HG03045 (cell line): ENCODE data around the gene ZNF586.
"Not testable (repeated sequence)": the region's sequence is repeated elsewhere in the genome, so short reads cannot be mapped to it uniquely, and the experiment has no call there.

ENCODE experiments used
- ATAC-seq: cut with Tn5 transposase; IDR thresholded peaks from one replicate; pipeline ENCODE4 v1.9.1; 2021; ENCODE audit warnings: mild to moderate bottlenecking, moderate library complexity; ENCODE audit not compliant: unreplicated experiment

ZNF586 gene

DNA sequence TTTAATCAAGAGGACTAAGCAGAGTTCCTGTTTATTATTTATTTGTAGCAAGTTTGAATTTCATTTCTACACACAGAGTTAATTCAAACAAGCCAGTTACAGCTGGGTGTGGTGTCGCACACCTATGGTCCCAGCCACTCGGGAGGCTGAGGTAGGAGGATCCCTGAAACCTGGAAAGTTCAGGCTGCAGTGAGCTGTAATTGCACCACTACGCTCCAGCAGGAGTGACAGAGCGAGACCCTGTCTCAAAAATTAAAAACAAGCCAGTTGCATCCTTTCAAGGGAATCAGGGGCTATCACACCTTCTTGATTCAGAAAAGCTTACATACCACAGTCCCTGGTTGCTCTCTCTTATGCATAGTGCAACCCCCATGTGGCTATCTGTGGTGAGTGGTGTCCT is 19.8 kb downstream of the ZNF586 start:
- ATAC-seq = no peak

DNA sequence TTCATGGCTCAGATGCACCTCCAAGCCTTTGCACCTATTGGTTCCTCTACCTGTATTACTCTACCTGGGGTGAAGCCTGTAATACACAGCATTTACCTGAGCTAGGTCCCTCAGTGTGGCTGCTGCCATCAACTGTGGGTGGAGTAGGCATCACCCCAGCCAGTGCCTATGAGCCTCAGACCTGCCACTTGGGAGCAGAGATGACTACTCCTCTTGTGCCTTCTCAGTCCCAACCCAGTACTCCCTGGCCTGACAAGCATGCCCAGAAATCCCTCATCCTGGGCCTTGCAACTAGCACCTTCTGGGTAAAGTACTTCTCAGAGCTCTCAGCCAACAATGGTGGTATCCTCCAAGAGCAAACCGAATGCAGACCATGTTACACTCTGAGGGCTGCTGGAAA is 27.1 kb downstream of the ZNF586 start:
- ATAC-seq = not testable (repeated sequence)

DNA sequence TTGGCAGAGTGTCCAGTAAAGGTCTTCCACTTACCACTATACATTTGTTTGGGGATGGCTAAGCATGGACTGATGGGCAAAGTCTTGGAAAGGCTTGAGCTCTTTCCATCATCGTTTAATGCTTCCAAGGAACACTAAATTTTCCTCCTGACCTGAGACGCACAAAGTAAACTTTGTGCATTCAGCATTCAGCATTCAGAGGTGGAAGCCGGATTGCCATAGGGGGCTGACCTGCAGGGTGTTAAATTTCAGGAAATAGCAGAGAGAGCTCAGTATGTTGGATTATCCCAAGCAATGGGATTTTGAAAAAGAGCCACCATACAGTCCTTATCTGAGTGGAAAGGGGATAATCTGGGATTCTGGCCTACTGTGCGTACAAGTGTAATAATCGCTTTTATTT is 31.2 kb downstream of the ZNF586 start:
- ATAC-seq = no peak

DNA sequence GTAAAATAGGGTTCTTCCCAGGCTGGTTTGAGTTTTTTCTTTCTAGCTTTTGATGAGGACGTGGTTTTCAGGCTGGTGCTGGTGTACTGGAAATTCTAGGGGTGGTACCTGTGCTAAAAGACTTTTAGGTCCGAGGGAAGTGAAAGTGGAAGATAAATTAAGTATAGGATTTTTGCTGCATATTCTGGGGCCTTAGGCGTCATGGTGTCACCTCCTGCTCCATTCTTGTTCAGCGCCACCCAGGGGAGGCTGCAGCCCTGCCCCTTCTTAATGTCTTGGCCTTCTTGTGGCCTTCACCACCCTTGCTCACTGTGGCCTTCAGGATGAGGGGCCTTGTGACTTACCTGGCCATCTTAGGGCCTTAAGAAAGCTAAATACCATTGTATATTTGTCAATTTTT is 32.8 kb downstream of the ZNF586 start:
- no peak for ATAC-seq

DNA sequence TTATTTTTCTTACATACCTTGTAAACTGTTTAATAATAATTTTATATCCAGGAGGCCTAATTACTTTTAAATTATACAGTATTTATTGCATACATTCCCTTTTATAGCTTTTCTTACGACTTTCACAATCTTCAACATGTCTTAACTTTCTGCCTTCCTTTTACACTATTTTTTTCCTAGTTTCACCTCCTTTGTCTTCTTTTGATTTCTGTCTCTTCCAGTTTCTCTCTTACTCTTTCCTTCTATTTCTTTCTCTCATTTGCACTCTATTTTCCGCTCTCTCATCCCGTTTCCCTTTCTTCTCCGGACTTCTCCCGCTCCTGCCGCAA is 33.8 kb downstream of the ZNF586 start:
- ATAC-seq = no peak

DNA sequence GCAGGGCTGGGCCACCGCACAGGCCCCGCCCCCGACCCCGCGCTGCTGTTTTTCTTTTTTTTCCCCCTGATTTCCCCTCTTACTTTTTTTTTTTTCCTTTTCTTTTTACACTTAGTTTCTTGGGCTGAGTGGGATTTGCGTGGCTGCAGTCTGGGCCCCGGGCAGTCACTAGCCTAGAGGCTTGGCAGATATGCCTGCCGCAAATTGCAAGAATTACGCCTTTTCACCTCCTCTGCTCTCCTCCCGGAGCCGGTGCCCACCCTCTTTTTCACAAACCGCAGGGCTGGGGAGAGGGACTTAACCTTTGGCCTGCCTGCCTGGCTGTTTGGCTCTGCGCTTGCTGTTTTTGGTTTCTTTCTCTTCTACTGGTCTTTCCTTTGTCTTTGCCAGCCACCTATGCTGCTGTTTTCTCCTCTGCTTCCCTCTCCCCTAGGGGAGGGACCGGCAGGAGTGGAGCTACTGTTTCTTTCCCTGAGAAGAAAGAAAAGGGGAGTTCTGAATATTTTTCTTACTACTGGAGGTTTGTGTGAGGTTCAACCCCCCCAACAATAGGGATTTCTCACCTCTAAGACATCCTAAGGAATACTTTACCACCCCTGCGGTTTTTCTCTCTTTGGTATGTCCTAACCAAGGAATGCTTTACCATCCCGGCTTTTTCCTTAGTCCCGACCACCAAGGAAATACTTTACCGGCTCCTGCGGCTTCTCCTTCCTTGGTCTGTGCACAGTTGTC is 34.3 kb downstream of the ZNF586 start:
- no peak for ATAC-seq

DNA sequence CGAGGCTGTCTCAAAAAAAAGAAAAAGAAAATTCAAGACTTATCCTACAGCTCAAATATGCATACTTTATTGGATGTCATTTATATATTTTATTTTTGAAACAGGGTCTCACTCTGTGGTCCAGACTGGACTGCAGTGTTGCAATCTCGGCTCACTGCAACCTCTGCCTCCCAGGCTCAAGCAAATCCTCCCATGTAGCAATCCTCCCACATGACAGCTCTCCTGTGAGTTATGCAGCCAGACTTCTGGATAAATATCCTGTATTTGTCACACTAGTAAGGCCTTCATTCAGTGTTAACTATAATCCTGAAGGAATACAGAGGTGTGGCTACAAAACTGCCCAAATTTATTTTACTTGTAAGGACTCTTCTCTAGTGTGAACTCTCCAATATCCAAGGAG is 38.1 kb downstream of the ZNF586 start:
- no peak for ATAC-seq

DNA sequence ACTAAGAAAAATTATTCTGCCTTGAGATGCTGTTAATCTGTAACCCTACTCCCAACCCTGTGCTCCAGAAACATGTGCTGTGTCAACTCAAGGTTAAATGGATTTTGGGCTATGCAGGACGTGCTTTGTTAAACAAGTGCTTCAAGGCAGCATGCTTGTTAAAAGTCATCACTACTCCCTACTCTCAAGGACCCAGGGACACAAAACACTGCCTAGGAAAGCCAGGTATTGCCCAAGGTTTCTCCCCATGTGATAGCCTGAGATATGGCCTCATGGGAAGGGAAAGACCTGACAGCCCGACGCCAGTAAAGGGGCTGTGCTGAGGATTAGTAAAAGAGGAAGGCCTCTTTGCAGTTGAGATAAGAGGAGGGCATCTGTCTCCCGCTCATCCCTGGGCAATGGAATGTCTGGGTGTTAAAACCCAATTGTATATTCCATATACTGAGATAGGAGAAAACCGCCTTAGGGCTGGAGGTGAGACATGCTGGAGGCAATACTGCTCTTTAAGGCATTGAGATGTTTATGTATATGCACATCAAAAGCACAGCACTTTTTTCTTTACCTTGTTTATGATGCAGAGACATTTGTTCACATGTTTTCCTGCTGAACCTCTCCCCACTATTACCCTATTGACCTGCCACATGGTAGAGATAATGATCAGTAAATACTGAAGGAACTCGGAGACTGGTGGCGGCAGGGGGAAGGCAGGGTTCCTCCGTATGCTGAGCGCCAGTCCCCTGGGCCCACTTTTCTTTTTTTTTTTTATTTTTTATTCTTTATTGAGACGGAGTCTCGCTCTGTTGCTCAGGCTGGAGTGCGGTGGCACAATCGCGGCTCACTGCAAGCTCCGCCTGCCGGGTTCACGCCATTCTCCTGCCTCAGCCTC is 41.2 kb downstream of the ZNF586 start:
- not testable (repeated sequence) for ATAC-seq

DNA sequence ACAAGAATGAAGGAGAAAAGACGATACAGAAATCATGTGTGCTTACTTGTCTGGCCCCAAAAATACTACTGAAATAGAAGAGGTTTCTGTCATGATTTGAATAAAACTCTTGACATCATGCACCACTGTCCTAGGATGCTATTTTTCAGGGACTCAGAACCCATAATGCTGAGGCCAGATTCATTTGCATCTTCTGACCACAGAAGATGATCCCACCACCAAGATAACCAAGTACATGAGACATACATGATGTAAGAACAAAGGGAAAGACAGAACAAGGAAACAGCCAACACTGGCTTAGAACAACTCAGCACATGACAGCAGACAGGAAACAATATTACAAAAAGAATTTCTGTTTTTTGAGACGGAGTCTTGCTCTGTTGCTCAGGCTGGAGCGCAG is 42.8 kb downstream of the ZNF586 start:
- ATAC-seq = peak; percentile 49

DNA sequence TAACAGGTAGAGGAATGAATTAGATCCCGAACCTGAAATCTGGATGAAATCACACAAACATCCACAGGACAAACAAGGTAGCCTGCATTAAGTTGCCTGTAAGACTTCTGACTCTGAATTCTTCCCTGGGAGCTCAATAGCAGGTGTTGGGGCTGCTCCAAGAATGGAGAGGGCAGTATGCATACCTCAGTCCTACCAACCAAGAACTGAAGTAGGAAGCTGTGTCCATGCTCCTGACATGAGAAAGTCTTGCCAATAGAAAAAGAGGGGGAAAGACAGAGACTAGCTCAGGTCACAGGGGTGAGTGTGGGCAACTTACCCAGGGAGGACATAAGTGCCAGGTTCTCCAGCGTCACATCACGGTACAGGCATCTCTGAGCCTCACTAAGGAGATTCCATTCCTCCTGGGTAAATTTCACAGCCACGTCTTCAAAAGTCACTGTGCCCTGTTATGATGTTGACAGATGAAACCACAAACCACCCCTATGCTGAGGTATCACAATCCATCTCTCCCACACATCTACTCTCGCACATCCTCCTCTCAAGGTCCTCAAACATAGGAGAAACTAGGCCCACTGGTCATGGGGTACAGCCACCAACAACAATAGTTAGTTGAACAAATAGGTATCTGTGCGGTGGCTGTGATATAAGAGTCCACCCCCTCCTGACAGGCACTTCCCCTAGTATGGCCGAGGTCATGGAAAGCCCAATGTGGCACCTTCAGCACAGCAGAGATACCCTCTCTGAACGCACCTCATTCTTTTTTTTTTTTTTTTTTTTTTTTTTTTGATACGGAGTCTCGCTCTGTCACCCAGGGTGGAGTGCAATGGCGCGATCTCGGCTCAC is 43.7 kb downstream of the ZNF586 start:
- ATAC-seq = not testable (repeated sequence)

DNA sequence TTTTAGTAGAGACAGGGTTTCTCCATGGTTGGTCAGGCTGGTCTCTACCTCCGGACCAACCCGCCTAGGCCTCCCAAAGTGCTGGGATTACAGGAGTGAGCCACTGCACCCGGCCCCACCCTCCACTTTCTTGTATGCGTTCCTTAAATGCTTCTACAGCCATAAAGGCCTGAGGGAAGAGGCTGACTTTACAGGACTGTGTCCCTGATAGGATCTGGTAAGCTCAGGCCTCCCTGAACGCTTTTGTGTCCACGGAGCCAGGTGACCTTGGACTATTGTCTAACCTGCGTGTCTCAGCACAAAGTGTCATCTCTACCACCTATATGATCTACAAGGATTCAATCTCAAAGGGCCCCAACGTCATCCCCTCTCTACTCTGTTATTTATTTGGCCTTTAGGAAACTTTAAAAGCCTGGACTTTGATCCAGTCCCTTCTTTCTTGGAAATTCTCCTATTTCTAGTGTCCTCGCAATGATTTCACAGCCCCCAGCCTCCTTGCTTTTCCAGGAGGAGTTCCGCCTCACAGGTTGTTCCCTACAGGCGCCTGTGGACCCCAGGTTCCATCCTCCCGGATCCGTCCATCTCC is 44.5 kb downstream of the ZNF586 start:
- no peak for ATAC-seq

DNA sequence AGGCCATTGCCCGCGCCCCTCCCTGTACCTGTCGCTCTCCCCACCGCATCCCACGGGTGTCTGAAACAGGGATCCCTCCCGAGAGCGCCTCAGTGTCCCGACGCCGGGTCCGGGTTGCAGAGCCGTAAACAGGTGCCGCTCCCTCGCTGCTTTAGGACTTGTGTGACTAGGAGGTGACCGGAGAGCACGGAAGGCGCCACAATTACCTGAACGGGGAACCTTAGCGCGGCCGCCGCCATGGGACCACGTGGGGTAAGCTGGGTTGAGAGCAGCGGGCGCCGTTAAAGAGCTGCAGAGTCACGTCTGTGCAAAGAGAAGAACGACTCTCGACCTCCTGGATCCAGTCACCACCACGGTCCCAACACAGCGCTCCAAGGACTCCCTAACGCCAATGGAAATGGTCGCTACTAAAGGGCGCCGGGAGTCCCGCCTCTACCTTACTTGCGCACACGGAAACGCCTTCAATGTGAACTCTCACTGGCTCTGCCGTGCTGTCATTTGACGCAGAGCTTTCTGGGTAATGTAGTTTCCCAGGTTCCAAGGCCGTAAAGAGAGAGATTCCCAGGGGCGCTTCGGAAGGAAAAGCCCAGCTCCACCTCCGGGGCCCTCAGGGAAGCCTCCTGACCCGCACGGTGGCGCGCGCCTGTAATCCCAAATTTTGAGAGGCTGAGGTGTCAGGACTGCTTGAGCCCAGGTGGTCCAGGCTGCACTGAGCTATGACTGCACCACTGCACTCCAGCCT is 45.2 kb downstream of the ZNF586 start, which contains the start of gene ZNF552:
Gene ZNF552, minus strand, starts transcription at position 409 of the 742 bp plus-strand sequence. Its CDS starts 170 bp downstream, at position 239.
- peak; percentile 62 for ATAC-seq

DNA sequence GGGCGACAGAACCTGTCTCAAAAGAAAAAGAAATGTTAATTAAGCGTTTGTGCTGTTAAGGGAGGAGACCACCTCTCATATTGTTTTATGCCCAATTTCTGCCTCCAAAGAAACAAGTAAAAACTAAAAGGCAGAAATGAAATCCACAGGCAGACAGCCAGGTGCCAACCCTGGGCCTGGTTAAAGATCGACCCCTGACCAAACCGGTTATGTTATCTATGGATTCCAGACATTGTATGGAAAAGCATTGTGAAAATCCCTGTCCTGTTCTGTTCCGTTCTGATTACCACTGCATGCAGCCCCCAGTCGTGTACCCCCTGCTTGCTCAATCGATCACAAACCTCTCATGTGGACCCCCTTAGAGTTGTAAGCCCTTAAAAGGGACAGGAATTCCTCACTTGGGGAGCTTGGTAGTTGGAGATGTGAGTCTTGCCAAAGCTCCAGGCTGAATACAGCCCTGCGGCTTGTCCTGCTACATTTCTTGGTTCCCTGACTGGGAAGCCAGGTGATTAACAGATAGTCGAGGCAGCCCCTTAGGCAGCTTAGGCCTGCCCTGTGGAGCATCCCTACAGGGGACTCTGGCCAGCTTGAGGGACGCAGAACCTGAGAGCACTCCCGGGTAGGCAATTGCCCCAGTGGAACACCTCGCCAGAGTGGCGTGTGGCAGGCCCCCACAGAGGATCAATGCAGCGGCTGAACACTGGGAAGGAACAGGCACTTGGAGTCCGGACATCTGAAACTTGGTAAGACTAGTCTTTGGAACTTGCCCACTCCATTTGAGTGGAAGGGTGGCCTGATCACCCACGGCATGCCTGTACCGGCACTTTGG is 46.0 kb downstream of the ZNF586 start:
- ATAC-seq = no peak

DNA sequence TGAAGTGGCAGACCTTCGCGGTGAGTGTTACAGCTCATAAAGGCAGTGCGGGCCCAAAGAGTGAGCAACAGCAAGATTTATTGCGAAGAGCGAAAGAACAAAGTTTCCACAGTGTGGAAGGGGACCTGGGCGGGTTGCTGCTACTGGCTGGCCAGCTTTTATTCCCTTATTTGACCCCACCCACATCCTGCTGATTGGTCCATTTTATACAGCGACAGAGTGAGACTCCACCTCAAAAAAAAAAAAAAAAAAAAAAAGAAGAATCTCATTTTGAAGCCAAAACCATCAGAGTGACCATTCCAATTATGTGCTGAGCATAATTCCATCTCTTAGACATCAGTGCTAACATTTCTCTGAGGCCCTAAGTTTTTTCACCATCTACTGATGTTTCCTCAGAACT is 47.2 kb downstream of the ZNF586 start:
- ATAC-seq = no peak

DNA sequence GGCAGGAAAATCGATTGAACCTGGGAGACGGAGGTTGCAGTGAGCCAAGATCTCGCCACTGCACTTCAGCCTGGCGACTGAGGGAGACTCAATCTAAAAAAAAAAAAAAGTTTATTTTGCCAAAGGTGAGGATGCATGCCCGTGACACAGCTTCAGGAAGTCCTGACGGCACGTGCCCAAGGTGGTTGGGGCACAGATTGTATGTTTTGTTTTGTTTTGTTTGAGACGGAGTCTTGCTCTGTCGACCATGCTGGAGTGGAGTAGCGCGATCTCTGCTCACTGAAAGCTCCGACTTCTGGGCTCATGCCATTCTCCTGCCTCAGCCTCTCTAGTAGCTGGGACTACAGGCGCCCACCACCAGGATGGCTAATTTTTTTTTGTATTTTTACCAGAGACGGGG is 48.5 kb downstream of the ZNF586 start:
- no peak for ATAC-seq

DNA sequence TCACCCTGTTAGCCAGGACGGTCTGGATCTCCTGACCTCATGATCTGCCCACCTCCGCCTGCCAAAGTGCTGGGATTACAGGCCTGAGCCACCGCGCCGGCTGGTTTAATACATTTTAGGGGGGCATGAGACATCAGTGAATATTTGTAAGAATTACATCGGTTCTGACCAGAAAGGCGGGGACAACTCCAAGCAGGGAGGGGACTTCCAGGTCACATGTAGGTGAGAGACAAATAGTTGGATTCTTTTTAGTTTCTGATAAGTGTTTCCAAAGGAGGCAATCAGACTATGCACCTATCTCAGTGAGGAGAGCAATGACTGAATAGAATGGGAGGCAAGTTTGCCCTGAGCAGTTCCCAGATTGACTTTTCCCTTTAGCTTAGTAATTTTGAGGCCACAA is 48.9 kb downstream of the ZNF586 start:
- no peak for ATAC-seq

DNA sequence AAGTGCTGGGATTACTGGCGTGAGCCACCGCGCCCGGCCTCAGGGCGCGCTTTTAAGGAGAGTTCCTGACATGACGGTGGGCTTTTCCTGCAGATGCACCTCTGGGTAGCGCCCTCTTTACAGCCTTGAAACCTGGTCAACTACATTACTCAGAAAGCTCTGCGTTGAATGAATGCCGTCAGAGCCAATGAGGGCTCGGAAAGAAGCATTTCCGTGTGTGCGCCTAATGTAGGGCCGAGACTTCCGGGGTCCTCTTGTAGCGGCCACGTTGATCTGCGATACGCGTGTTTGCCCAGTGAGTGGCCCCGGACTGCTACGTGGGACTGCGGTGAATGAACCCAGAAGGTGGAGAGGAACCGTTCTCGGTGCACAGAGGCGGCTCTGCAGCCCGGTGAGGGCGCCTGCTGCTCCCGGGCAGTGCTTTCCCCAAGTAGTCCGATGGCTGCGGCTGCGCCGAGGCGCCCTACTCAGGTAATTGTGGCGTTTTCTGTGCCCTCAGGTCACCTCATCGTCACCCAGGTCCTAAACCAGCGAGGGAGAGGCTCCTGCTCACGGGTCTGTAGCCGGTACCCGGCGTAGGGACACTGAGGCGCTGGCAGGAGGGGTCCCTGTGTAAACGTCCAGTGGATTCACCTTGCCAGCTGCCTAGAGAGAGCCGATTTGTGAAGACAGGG is 50.1 kb downstream of the ZNF586 start:
- peak; percentile 83 for ATAC-seq

DNA sequence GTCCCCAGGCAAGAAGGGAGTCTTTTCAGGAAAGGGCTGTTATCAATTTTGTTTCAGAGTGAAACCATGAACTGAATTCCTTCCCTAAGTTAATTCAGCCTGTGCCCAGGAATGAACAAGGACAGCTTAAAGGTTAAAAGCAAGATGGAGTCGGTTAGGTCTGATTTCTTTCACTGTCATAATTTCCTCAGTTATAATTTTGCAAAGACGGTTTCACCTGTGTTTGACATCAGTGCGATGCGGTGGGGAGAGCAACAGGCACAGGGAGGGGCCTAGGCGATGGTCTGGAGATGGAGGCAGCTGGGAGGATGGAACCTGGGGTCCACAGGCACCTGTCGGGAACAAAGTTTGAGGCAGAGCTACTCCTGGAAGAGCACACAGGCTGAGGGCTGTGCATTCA is 51.1 kb downstream of the ZNF586 start:
- ATAC-seq = no peak

DNA sequence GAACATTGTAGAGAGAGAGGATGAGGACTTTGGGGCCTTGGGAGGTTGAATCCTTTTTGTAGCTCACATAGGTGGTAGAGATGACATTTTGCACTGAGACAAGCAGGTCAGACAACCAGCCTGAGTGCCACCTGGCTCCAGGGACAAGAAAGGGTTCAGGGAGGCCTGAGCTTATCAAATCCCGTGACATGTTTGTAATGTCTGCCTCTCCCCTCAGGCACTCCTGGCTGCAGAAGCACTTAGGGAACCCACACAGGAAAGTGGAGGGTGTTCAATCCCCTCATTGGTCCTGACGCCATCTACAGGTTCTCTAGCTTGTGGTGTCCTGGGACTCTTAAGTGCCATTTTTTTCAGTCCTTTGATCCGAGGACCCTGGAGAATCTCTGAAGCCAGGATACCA is 51.6 kb downstream of the ZNF586 start:
- ATAC-seq = not testable (repeated sequence)
